H1 (cell line): ENCODE measurements around the gene GGA3. TPM values are rescaled to one million over a fixed set of nuclear protein-coding genes. Genes with fewer than 3 reads are reported as not detected.

Experiments used
- CTCF ChIA-PET: fragments of 300-600 bp; sonication (Branson Sonifier 250); formaldehyde crosslinking; loops from one replicate; lab custom pipeline; 2021; ENCODE audit not compliant: partially characterized antibody; lab: Charles Lee
- POLR2A ChIA-PET: fragments of 300-600 bp; sonication (Branson Sonifier 250); formaldehyde crosslinking; loops from one replicate; lab custom pipeline; 2021; ENCODE audit warnings: inconsistent platforms; ENCODE audit not compliant: partially characterized antibody; lab: Charles Lee
- DNase-seq, 2 experiments: peaks; one replicate each; pipeline versions ENCODE4 v3.0.0 to v3.0.0-alpha.2; 2010 to 2022; ENCODE audit warnings: low spot score in 2 of 2, low read depth in 1 of 2, mixed read lengths in 1 of 2
- FAIRE-seq: peaks from 2 replicates; lab custom pipeline; 2011; peaks lifted over from hg19 to GRCh38; lab: Jason Lieb, UNC
- H2AFZ ChIP-seq: 2 replicates; pipeline ENCODE4 v1.8.1; 2012; ENCODE audit warnings: low read length, inconsistent platforms
- H2AK5ac ChIP-seq: 2 replicates; pipeline ENCODE4 v1.6.1; 2013; ENCODE audit warnings: low read depth, low read length
- H2BK120ac ChIP-seq: replicated peaks from 2 replicates; pipeline ENCODE3; 2013; ENCODE audit warnings: low read depth, low read length, inconsistent platforms
- H2BK12ac ChIP-seq: 2 replicates; pipeline ENCODE4 v1.6.1; 2013; ENCODE audit warnings: low read depth, low read length
- H2BK15ac ChIP-seq: 2 replicates; pipeline ENCODE4 v1.6.1; 2013; ENCODE audit warnings: low read length
- H2BK20ac ChIP-seq: 2 replicates; pipeline ENCODE4 v1.6.1; 2013; ENCODE audit warnings: low read length
- H2BK5ac ChIP-seq: 2 replicates; pipeline ENCODE4 v1.6.1; 2013; ENCODE audit warnings: low read depth, low read length
- H3K14ac ChIP-seq: 2 replicates; pipeline ENCODE4 v1.6.1; 2013; ENCODE audit warnings: inconsistent platforms; ENCODE audit not compliant: insufficient read length
- H3K18ac ChIP-seq: 2 replicates; pipeline ENCODE4 v1.6.1; 2013; ENCODE audit warnings: low read length; ENCODE audit errors: extremely low read depth
- H3K23ac ChIP-seq: 2 replicates; pipeline ENCODE4 v1.6.1; 2013; ENCODE audit warnings: inconsistent platforms; ENCODE audit not compliant: insufficient read length
- H3K23me2 ChIP-seq: 2 replicates; pipeline ENCODE4 v1.6.1; 2013; ENCODE audit warnings: low read depth, low read length
- H3K27ac ChIP-seq: 2 replicates; pipeline ENCODE4 v1.6.1; 2011; ENCODE audit warnings: low read depth, low read length, inconsistent platforms
- H3K27me3 ChIP-seq, 4 experiments: replicated peaks in 1 of 4; 1 replicate in 1 of 4; 2 replicates in 3 of 4; pipeline versions ENCODE4 v1.6.1 to v1.8.1; 2011 to 2013; ENCODE audit warnings: low read length in 3 of 4, mild to moderate bottlenecking in 3 of 4, inconsistent platforms in 2 of 4, mixed read lengths in 2 of 4, moderate library complexity in 1 of 4; ENCODE audit not compliant: control insufficient read depth in 3 of 4, insufficient read depth in 3 of 4; ENCODE audit errors: extremely low read depth in 1 of 4
- H3K36me3 ChIP-seq, 4 experiments: 2 replicates each; pipeline versions ENCODE4 v1.6.1 to v1.8.1; 2011 to 2013; ENCODE audit warnings: mild to moderate bottlenecking in 4 of 4, low read length in 3 of 4, moderate library complexity in 2 of 4, control low read depth in 1 of 4, inconsistent platforms in 1 of 4; ENCODE audit not compliant: insufficient read depth in 4 of 4, control insufficient read depth in 2 of 4
- H3K4ac ChIP-seq: replicated peaks from 2 replicates; pipeline ENCODE3; 2013; ENCODE audit warnings: low read length, low read depth, mixed read lengths, inconsistent platforms; ENCODE audit not compliant: insufficient read length
- H3K4me1 ChIP-seq, 4 experiments: replicated peaks in 1 of 4; 1 replicate in 1 of 4; 2 replicates in 3 of 4; pipeline versions ENCODE4 v1.6.1 to v1.8.1; 2011 to 2013; ENCODE audit warnings: low read length in 3 of 4, inconsistent platforms in 2 of 4, mixed read lengths in 1 of 4; ENCODE audit not compliant: insufficient read depth in 4 of 4, control insufficient read depth in 3 of 4
- H3K4me2 ChIP-seq, 2 experiments: 2 replicates each; pipeline versions ENCODE4 v1.6.1 to v1.8.1; 2011 to 2013; ENCODE audit warnings: low read depth in 2 of 2, low read length in 2 of 2, control low read depth in 1 of 2, inconsistent platforms in 1 of 2, mild to moderate bottlenecking in 1 of 2; ENCODE audit not compliant: insufficient read depth in 1 of 2
- H3K4me3 ChIP-seq, 4 experiments: fragments of 200-600, 300-600 bp in 1 of 4; sonication (generic), shearing (Covaris generic), sonication (Bioruptor Twin) in 1 of 4; 2 replicates each; pipeline versions ENCODE4 v1.5.1 to v1.8.1; 2011 to 2016; ENCODE audit warnings: low read length in 4 of 4, low read depth in 3 of 4, control low read depth in 2 of 4, inconsistent platforms in 2 of 4, mild to moderate bottlenecking in 2 of 4, mixed read lengths in 1 of 4, moderate library complexity in 1 of 4; ENCODE audit not compliant: insufficient read depth in 2 of 4; ENCODE audit errors: extremely low read depth in 1 of 4
- H3K56ac ChIP-seq: replicated peaks from 2 replicates; pipeline ENCODE3; 2013; ENCODE audit warnings: low read depth, mild to moderate bottlenecking, mixed read lengths, low read length, inconsistent platforms; ENCODE audit not compliant: insufficient read length
- H3K79me1 ChIP-seq: 2 replicates; pipeline ENCODE4 v1.6.1; 2013; ENCODE audit warnings: low read depth, low read length, control low read depth
- H3K79me2 ChIP-seq, 2 experiments: 2 replicates each; pipeline versions ENCODE4 v1.6.1 to v1.8.1; 2012 to 2013; ENCODE audit warnings: low read length in 2 of 2, mild to moderate bottlenecking in 2 of 2, inconsistent platforms in 1 of 2; ENCODE audit not compliant: insufficient read depth in 2 of 2, control insufficient read depth in 1 of 2
- H3K9ac ChIP-seq, 4 experiments: replicated peaks in 1 of 4; 1 replicate in 1 of 4; 2 replicates in 3 of 4; pipeline versions ENCODE4 v1.6.1 to v1.8.1; 2011 to 2013; ENCODE audit warnings: low read depth in 3 of 4, low read length in 3 of 4, control low read depth in 2 of 4, mild to moderate bottlenecking in 2 of 4, moderate library complexity in 2 of 4, inconsistent platforms in 1 of 4; ENCODE audit errors: extremely low read depth in 1 of 4
- H3K9me3 ChIP-seq, 2 experiments: 2 replicates each; pipeline versions ENCODE4 v1.6.1 to v1.8.1; 2012 to 2013; ENCODE audit warnings: mild to moderate bottlenecking in 2 of 2, moderate library complexity in 2 of 2, control low read depth in 1 of 2, inconsistent platforms in 1 of 2, low read depth in 1 of 2, low read length in 1 of 2, mixed read lengths in 1 of 2; ENCODE audit not compliant: insufficient read depth in 2 of 2
- H4K20me1 ChIP-seq, 2 experiments: replicated peaks in 1 of 2; 2 replicates each; pipeline versions ENCODE3 to v1.8.1; 2011 to 2013; ENCODE audit warnings: inconsistent platforms in 2 of 2, low read length in 2 of 2, mild to moderate bottlenecking in 1 of 2; ENCODE audit not compliant: insufficient read depth in 2 of 2, control insufficient read depth in 1 of 2
- H4K5ac ChIP-seq: 2 replicates; pipeline ENCODE4 v1.6.1; 2013; ENCODE audit warnings: low read length, low read depth, mixed read lengths, inconsistent platforms; ENCODE audit not compliant: insufficient read length
- H4K8ac ChIP-seq: 2 replicates; pipeline ENCODE4 v1.8.0; 2013; ENCODE audit warnings: mild to moderate bottlenecking, moderate library complexity, low read length, inconsistent platforms; ENCODE audit not compliant: insufficient read depth; ENCODE audit errors: extremely low read depth
- H4K91ac ChIP-seq: replicated peaks from 2 replicates; pipeline ENCODE3; 2013; ENCODE audit warnings: low read length, mixed read lengths, inconsistent platforms; ENCODE audit not compliant: insufficient read length
- BRCA1 ChIP-seq: IDR thresholded peaks from 2 replicates; pipeline ENCODE4 v1.6.1; 2012; ENCODE audit warnings: low read depth, low read length, improper control_type of control experiment
- EP300 ChIP-seq, 2 experiments: IDR thresholded peaks; 1 replicate in 1 of 2; 2 replicates in 1 of 2; pipeline ENCODE4 v1.6.1; 2011 to 2012; ENCODE audit warnings: low read depth in 2 of 2, low read length in 2 of 2, mild to moderate bottlenecking in 2 of 2, borderline replicate concordance in 1 of 2, inconsistent platforms in 1 of 2, moderate library complexity in 1 of 2
- JUN ChIP-seq: IDR thresholded peaks from 2 replicates; pipeline ENCODE4 v1.6.1; 2011; ENCODE audit warnings: low read depth, mild to moderate bottlenecking, improper control_type of control experiment, low read length
- RBBP5 ChIP-seq: IDR thresholded peaks from 2 replicates; pipeline ENCODE4 v1.7.1; 2012; ENCODE audit warnings: low read depth, mild to moderate bottlenecking, inconsistent platforms, low read length, moderate library complexity, borderline replicate concordance
- RXRA ChIP-seq: IDR thresholded peaks from 2 replicates; pipeline ENCODE4 v1.6.1; 2011; ENCODE audit warnings: low read depth, mild to moderate bottlenecking, low read length, moderate library complexity; ENCODE audit not compliant: insufficient read depth
- WGBS, 2 experiments: shearing (Covaris generic) in 1 of 2; methylation state at CpG; one replicate each; pipeline versions ENCODE4 v1.1.6 to v1.1.7; 2013 to 2015; ENCODE audit warnings: low lambda C conversion rate in 2 of 2, mixed read lengths in 2 of 2, inconsistent platforms in 1 of 2, low coverage in 1 of 2, missing lambda C conversion rate in 1 of 2; ENCODE audit not compliant: insufficient replicate concordance in 2 of 2, insufficient coverage in 1 of 2, insufficient read length in 1 of 2; ENCODE audit errors: extremely low coverage in 1 of 2, missing lambda C conversion rate in 1 of 2; 5-methylcytosine and 5-hydroxymethylcytosine counted together
- polyA plus RNA-seq, 7 experiments: library from polyadenylated mRNA; depleted of rRNA in 3 of 7; stranded (reverse) in 5 of 7; unstranded in 2 of 7; fragments of >200 nt in 5 of 7; fragments of 200-250 nt in 2 of 7; gene quantifications; 1 replicate in 5 of 7; 2 replicates in 1 of 7; 4 replicates in 1 of 7; pipeline versions ENCODE4 v1.2.1 to v1.2.3, GENCODE V29; 2011 to 2013; ENCODE audit warnings: missing spikeins in 2 of 7, mixed read lengths in 2 of 7
- total RNA-seq: library from RNA; stranded (reverse); fragmentation: NEBNext Ultra II Directional; extraction: Animal tissue kit (Norgen Biotek cat#: 25700); gene quantifications from 2 replicates; pipeline ENCODE4 v1.2.1, GENCODE V29; 2021
- TF ChIP-seq, protein P1 (sequence below): IDR thresholded peaks from 2 replicates; pipeline ENCODE4 v1.6.1; 2012; ENCODE audit warnings: inconsistent platforms
- TF ChIP-seq, protein P2 (sequence below): IDR thresholded peaks from 2 replicates; pipeline ENCODE4 v1.6.1; 2012; ENCODE audit warnings: inconsistent platforms

Gene GGA3
- total and polyA plus RNA-seq, 2 of the 8 experiments (the other 6 are each of a cell fraction or from before 2014, with no cell fraction given), result 40.6 to 60.0 TPM

GRCh38 chr17:75241502-75241901 lies 19.9 kb downstream of the GGA3 start:
- H4K5ac ChIP-seq, result no peak overlapping the region
- DNase-seq, result no peak

More at GRCh38 chr17:75241502-75241901, 19.9 kb downstream of the GGA3 start:
- no peak overlapping the region for H2AK5ac ChIP-seq
- H2BK12ac ChIP-seq, result no peak overlapping the region
- 98% methylated on average over 9 of the region's 9 CpGs; no CpG with 5 or more reads in 1 of the 2 experiments for WGBS, 2 experiments
- no peaks in the 10 kb centered on the region for H3K9me3 ChIP-seq
- H3K4ac ChIP-seq, result no peak overlapping the region
- H3K4me2 ChIP-seq, result no peak overlapping the region
- POLR2A ChIA-PET, result interaction anchor here (0.6 to 6.3 kb wide), 6 partner anchors 10 to 29 kb away, joined by 4 to 53 read pairs (median 6); partner anchors contain the start of genes GGA3, MIF4GD and MRPS7
- H3K27ac ChIP-seq, result peak overlapping the region; percentile 37; the same call in 1 of the 2 replicates
- CTCF ChIA-PET, result interaction anchor here (0.6 to 16.5 kb wide), 28 partner anchors 8 to 187 kb away, joined by 3 to 369 read pairs (median 7); partner anchors contain the start of genes GGA3, GRB2, MIF4GD and MRPS7
- peaks cover 0 to 4% (median 0%) of the 10 kb centered on the region in 4 experiments; a peak in 3 of 7 replicates for H3K4me1 ChIP-seq
- no peak overlapping the region for H3K9ac ChIP-seq
- no peak overlapping the region for H2BK15ac ChIP-seq
- no peak for TF ChIP-seq RXRA
- TF ChIP-seq EP300 (IDR thresholded peaks at IDR 0.05; ENCODE audit: borderline replicate concordance in 1 of 2, low read depth in 2 of 2, low read length in 2 of 2), result no peak
- TF ChIP-seq JUN, result no peak
- no peak for TF ChIP-seq RBBP5
- TF ChIP-seq, protein P1, sequence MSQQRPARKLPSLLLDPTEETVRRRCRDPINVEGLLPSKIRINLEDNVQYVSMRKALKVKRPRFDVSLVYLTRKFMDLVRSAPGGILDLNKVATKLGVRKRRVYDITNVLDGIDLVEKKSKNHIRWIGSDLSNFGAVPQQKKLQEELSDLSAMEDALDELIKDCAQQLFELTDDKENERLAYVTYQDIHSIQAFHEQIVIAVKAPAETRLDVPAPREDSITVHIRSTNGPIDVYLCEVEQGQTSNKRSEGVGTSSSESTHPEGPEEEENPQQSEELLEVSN, result no peak
- TF ChIP-seq, protein P2, sequence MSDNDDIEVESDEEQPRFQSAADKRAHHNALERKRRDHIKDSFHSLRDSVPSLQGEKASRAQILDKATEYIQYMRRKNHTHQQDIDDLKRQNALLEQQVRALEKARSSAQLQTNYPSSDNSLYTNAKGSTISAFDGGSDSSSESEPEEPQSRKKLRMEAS, result no peak
- TF ChIP-seq BRCA1, result no peak
- TF ChIP-seq, all 59 proteins: peak for 0
- Histone ChIP-seq H4K8ac (no peak overlapping the region), H3K14ac (no peak overlapping the region), H4K91ac (no peak overlapping the region), H2AFZ (no peak overlapping the region), H2BK5ac (no peak overlapping the region), H3K27me3 (no peaks in the 10 kb centered on the region), H3K36me3 (peaks cover 27 to 72% (median 60%) of the 10 kb centered on the region in 4 experiments), H3K23me2 (no peaks in the 10 kb centered on the region), H4K20me1 (peaks cover 14 to 29% of the 10 kb centered on the region in 2 experiments), H2BK20ac (no peak overlapping the region), H3K4me3 (no peak overlapping the region), H3K79me2 (no peaks in the 10 kb centered on the region), H3K79me1 (no peaks in the 10 kb centered on the region), H3K56ac (no peak overlapping the region), H3K18ac (no peak overlapping the region), H2BK120ac (no peak overlapping the region), H3K23ac (no peak overlapping the region)
- no peak for FAIRE-seq
